Measurements from ENCODE around the gene DCDC2. TPM values are rescaled to one million over a fixed set of nuclear protein-coding genes. Genes with fewer than 3 reads are reported as not detected.

Gene DCDC2
- total RNA-seq, 1 experiment from 2014 or later, result 45.1 TPM

- Histone ChIP-seq H3K36me3 (ENCODE audit: insufficient read depth, low read length, poor library complexity, severe bottlenecking) (no peaks in the 10 kb centered on the region), H3K4me3 (ENCODE audit: low read depth, low read length, poor library complexity, severe bottlenecking) (no peak overlapping the region), H3K27ac (ENCODE audit: low read depth, low read length, poor library complexity, severe bottlenecking) (no peak overlapping the region), H3K9me3 (ENCODE audit: low read depth, low read length, poor library complexity, severe bottlenecking) (no peaks in the 10 kb centered on the region), H3K4me1 (ENCODE audit: insufficient read depth, low read length, poor library complexity, severe bottlenecking) (no peaks in the 10 kb centered on the region), H3K27me3 (replicated peaks; ENCODE audit: insufficient read depth, low read depth, low read length, poor library complexity) (no peaks in the 10 kb centered on the region)
- CTCF ChIA-PET, result no interaction called here
- DNase-seq (ENCODE audit: low spot score), result no peak
- TF ChIP-seq EZH2 (IDR thresholded peaks at IDR 0.05; ENCODE audit: borderline replicate concordance, low read depth, low read length, poor library complexity, severe bottlenecking), result no peak
- TF ChIP-seq CTCF (conservative IDR thresholded peaks at IDR 0.05; ENCODE audit: low read depth, low read length), result no peak
- no TSS peak for BruUV-seq (replicated peaks)
- intact Hi-C loops (cut with micrococcal nuclease; ENCODE audit: unreplicated experiment), result no loop called here
- POLR2A ChIA-PET (ENCODE audit: low non-redundant PET), result no interaction called here
These were observed 200.0 kb downstream of the DCDC2 start for GRCh38 chr6:24157886-24158285.

- H3K9me3 ChIP-seq (ENCODE audit: low read depth, low read length, poor library complexity, severe bottlenecking), result no peaks in the 10 kb centered on the region
- ChIA-PET POLR2A (ENCODE audit: low non-redundant PET) (no interaction called here), CTCF (interaction anchor here (0.7 kb wide), 1 partner anchor 235 kb away, joined by 3 read pairs; no protein-coding TSS in a partner anchor)
- TF ChIP-seq CTCF (conservative IDR thresholded peaks at IDR 0.05; ENCODE audit: low read depth, low read length) (no peak), EZH2 (IDR thresholded peaks at IDR 0.05; ENCODE audit: borderline replicate concordance, low read depth, low read length, poor library complexity, severe bottlenecking) (no peak)
- no peak overlapping the region for H3K4me3 ChIP-seq (ENCODE audit: low read depth, low read length, poor library complexity, severe bottlenecking)
- no TSS peak for BruUV-seq (replicated peaks)
- no peak overlapping the region for H3K27ac ChIP-seq (ENCODE audit: low read depth, low read length, poor library complexity, severe bottlenecking)
- H3K36me3 ChIP-seq (ENCODE audit: insufficient read depth, low read length, poor library complexity, severe bottlenecking), result no peaks in the 10 kb centered on the region
- H3K27me3 ChIP-seq (replicated peaks; ENCODE audit: insufficient read depth, low read depth, low read length, poor library complexity), result no peaks in the 10 kb centered on the region
- no peaks in the 10 kb centered on the region for H3K4me1 ChIP-seq (ENCODE audit: insufficient read depth, low read length, poor library complexity, severe bottlenecking)
- intact Hi-C loops (cut with micrococcal nuclease; ENCODE audit: unreplicated experiment), result no loop called here
- DNase-seq (ENCODE audit: low spot score), result no peak
These were observed 203.7 kb downstream of the DCDC2 start for GRCh38 chr6:24154121-24154520.

GRCh38 chr6:24152014-24152413 is 205.8 kb downstream of the DCDC2 start:
- no TSS peak for BruUV-seq (replicated peaks)
- no peaks in the 10 kb centered on the region for H3K4me1 ChIP-seq (ENCODE audit: insufficient read depth, low read length, poor library complexity, severe bottlenecking)
- no peak overlapping the region for H3K27ac ChIP-seq (ENCODE audit: low read depth, low read length, poor library complexity, severe bottlenecking)
- H3K27me3 ChIP-seq (replicated peaks; ENCODE audit: insufficient read depth, low read depth, low read length, poor library complexity), result no peaks in the 10 kb centered on the region
- no peak overlapping the region for H3K4me3 ChIP-seq (ENCODE audit: low read depth, low read length, poor library complexity, severe bottlenecking)
- TF ChIP-seq CTCF (conservative IDR thresholded peaks at IDR 0.05; ENCODE audit: low read depth, low read length) (no peak), EZH2 (IDR thresholded peaks at IDR 0.05; ENCODE audit: borderline replicate concordance, low read depth, low read length, poor library complexity, severe bottlenecking) (no peak)
- CTCF ChIA-PET, result no interaction called here
- no peak for DNase-seq (ENCODE audit: low spot score)
- intact Hi-C loops (cut with micrococcal nuclease; ENCODE audit: unreplicated experiment), result no loop called here
- no peaks in the 10 kb centered on the region for H3K36me3 ChIP-seq (ENCODE audit: insufficient read depth, low read length, poor library complexity, severe bottlenecking)
- POLR2A ChIA-PET (ENCODE audit: low non-redundant PET), result no interaction called here
- no peaks in the 10 kb centered on the region for H3K9me3 ChIP-seq (ENCODE audit: low read depth, low read length, poor library complexity, severe bottlenecking)
